Trophoblast cell (in vitro differentiated cells and primary cell): ENCODE data around the gene CEP72. TPM values are rescaled to one million over a fixed set of nuclear protein-coding genes. Genes with fewer than 3 reads are reported as not detected.

Experiments used
- DNase-seq, 2 donors: peaks; one replicate each; pipeline ENCODE4 v3.0.0-alpha.2; 2016
- H2AFZ ChIP-seq: 2 replicates; pipeline ENCODE4 v1.6.1; 2013; ENCODE audit warnings: low read length, moderate library complexity, mild to moderate bottlenecking; ENCODE audit not compliant: insufficient read depth, poor library complexity
- H2AK5ac ChIP-seq: 2 replicates; pipeline ENCODE4 v1.6.1; 2013; ENCODE audit warnings: mild to moderate bottlenecking, low read length
- H2BK120ac ChIP-seq: 2 replicates; pipeline ENCODE4 v1.6.1; 2013; ENCODE audit warnings: low read length, mild to moderate bottlenecking, moderate library complexity; ENCODE audit not compliant: insufficient read depth, poor library complexity
- H2BK12ac ChIP-seq: 2 replicates; pipeline ENCODE4 v1.6.1; 2013; ENCODE audit warnings: mild to moderate bottlenecking, low read length, moderate library complexity
- H2BK5ac ChIP-seq: 2 replicates; pipeline ENCODE4 v1.6.1; 2013; ENCODE audit warnings: low read length, low read depth, moderate library complexity, mild to moderate bottlenecking; ENCODE audit not compliant: poor library complexity
- H3K14ac ChIP-seq: 2 replicates; pipeline ENCODE4 v1.6.1; 2013; ENCODE audit warnings: mild to moderate bottlenecking, low read length
- H3K18ac ChIP-seq: 2 replicates; pipeline ENCODE4 v1.6.1; 2013; ENCODE audit warnings: mild to moderate bottlenecking, low read length
- H3K23ac ChIP-seq: 2 replicates; pipeline ENCODE4 v1.6.1; 2013; ENCODE audit warnings: low read length
- H3K27ac ChIP-seq: 2 replicates; pipeline ENCODE4 v1.5.1; 2013; ENCODE audit warnings: low read depth, mild to moderate bottlenecking, inconsistent platforms, low read length, moderate library complexity
- H3K27me3 ChIP-seq: 2 replicates; pipeline ENCODE4 v1.6.1; 2013; ENCODE audit warnings: inconsistent platforms, mild to moderate bottlenecking, low read length, moderate library complexity; ENCODE audit not compliant: insufficient read depth
- H3K36me3 ChIP-seq, 2 experiments: 1 replicate in 1 of 2; 2 replicates in 1 of 2; pipeline ENCODE4 v1.6.1; 2013; ENCODE audit warnings: low read length in 2 of 2, mild to moderate bottlenecking in 2 of 2, moderate library complexity in 1 of 2; ENCODE audit not compliant: insufficient read depth in 2 of 2, control insufficient read depth in 1 of 2
- H3K4ac ChIP-seq: 2 replicates; pipeline ENCODE4 v1.6.1; 2013; ENCODE audit warnings: low read depth, mild to moderate bottlenecking, low read length, moderate library complexity
- H3K4me1 ChIP-seq, 2 experiments: 1 replicate in 1 of 2; 2 replicates in 1 of 2; pipeline ENCODE4 v1.6.1; 2013; ENCODE audit warnings: low read length in 2 of 2, mild to moderate bottlenecking in 2 of 2, moderate library complexity in 1 of 2; ENCODE audit not compliant: insufficient read depth in 2 of 2, control insufficient read depth in 1 of 2
- H3K4me2 ChIP-seq: 2 replicates; pipeline ENCODE4 v1.6.1; 2013; ENCODE audit warnings: inconsistent platforms, mild to moderate bottlenecking, low read length, moderate library complexity
- H3K4me3 ChIP-seq: 2 replicates; pipeline ENCODE4 v1.5.1; 2013; ENCODE audit warnings: mild to moderate bottlenecking, low read depth, low read length, inconsistent platforms
- H3K79me1 ChIP-seq: one replicate; pipeline ENCODE4 v1.6.1; 2013; ENCODE audit warnings: low read length
- H3K79me2 ChIP-seq: 2 replicates; pipeline ENCODE4 v1.6.1; 2013; ENCODE audit warnings: low read length, mild to moderate bottlenecking; ENCODE audit not compliant: control insufficient read depth, insufficient read depth, poor library complexity
- H3K9ac ChIP-seq: 2 replicates; pipeline ENCODE4 v1.6.1; 2013; ENCODE audit warnings: mild to moderate bottlenecking, low read length
- H3K9me3 ChIP-seq: 2 replicates; pipeline ENCODE4 v1.6.1; 2013; ENCODE audit warnings: low read depth, mild to moderate bottlenecking, control low read depth, inconsistent platforms, low read length; ENCODE audit not compliant: insufficient read depth
- H4K12ac ChIP-seq: 2 replicates; pipeline ENCODE4 v1.6.1; 2013; ENCODE audit warnings: low read depth, mild to moderate bottlenecking, low read length, moderate library complexity
- H4K8ac ChIP-seq: 2 replicates; pipeline ENCODE4 v1.6.1; 2013; ENCODE audit warnings: low read depth, mild to moderate bottlenecking, low read length, moderate library complexity
- H4K91ac ChIP-seq: one replicate; pipeline ENCODE4 v1.6.1; 2013; ENCODE audit warnings: low read depth, mild to moderate bottlenecking, low read length, moderate library complexity
- WGBS: extraction: QIAGEN DNeasy Blood & Tissue Kit; methylation state at CpG from one replicate; pipeline ENCODE4 v1.1.7; 2013; ENCODE audit warnings: missing lambda C conversion rate; ENCODE audit not compliant: insufficient read length, insufficient coverage; ENCODE audit errors: extremely low coverage; 5-methylcytosine and 5-hydroxymethylcytosine counted together
- polyA plus RNA-seq: library from polyadenylated mRNA; stranded (reverse); fragments of 200-250 nt; gene quantifications from 2 replicates; pipeline ENCODE4 v1.2.3, GENCODE V29; 2013

Gene CEP72
- polyA plus RNA-seq: 6.8 and 7.2 TPM in 2 replicates

DNA sequence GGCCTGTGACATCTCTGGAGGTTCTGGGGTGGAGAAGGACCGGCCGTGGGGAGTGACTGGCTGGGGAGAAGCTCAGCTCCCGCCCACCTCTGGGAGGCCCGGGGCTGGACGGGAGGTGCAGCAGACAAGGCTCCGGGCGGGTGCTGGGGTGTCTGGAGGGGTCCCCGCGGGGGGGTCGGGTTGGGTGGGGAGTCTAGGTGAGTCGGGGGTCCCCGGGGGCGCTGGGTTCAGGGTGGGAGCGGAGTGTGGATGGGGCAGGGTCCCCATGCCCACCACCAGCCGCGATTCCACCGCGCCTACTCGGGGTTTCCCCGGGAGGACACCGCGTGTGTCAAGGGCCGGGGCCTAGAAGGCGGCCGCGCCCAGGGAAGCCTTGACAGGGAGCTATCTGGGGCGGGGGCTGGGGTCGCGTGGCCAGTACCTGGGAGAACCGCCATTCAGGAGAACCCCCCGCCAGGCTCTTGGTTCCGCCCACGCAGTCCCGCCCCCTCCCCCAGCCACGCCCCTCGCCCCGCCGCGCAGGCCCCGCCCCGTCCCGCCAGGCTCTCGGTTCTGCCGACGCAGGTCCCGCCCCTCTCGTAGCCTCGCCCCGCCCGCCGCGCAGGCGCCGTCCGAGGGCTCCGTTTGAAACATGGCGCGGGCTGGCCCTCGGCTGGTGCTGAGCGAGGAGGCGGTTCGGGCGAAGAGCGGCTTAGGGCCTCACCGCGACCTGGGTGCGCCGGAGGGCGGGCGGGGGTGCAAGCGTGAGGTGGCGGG, at the start of gene CEP72:
TSS of gene CEP72 (plus strand) at position 610 of the 756 bp plus-strand sequence. CDS start at position 632, 22 bp downstream.
- H3K4me1 ChIP-seq: peaks cover 5% of the 10 kb centered on the region in 2 experiments
- peak within 1 kb of the TSS; percentile 89 for H3K4me3 ChIP-seq
- WGBS: no CpG with 5 or more reads among the region's 72 CpGs
- H3K36me3 ChIP-seq: peaks cover 0 to 6% of the 10 kb centered on the region in 2 experiments
- no peak within 1 kb of the TSS for H2BK5ac ChIP-seq
- peak within 1 kb of the TSS; percentile 94 for H3K4me2 ChIP-seq
- no peak within 1 kb of the TSS for H3K27ac ChIP-seq
- H3K23ac ChIP-seq: peak within 1 kb of the TSS; percentile 33
- H4K12ac ChIP-seq: peak within 1 kb of the TSS; percentile 85
- peaks cover 16% of the 10 kb centered on the region for H3K9me3 ChIP-seq
- no peaks in the 10 kb centered on the region for H3K27me3 ChIP-seq
- peak within 1 kb of the TSS; percentile 65 for H2BK120ac ChIP-seq
- DNase-seq: peak; percentile 82 to 90
- peak within 1 kb of the TSS; percentile 73 for H4K91ac ChIP-seq
- H2BK12ac ChIP-seq: no peak within 1 kb of the TSS
- H3K9ac ChIP-seq: peak within 1 kb of the TSS; percentile 74
- peak within 1 kb of the TSS; percentile 50 for H3K4ac ChIP-seq
- peak within 1 kb of the TSS; percentile 94 for H2AFZ ChIP-seq
- peak within 1 kb of the TSS; percentile 87 for H3K18ac ChIP-seq
- no peak within 1 kb of the TSS for H2AK5ac ChIP-seq
- H4K8ac ChIP-seq: peak within 1 kb of the TSS; percentile 73
- H3K79me2 ChIP-seq: peaks cover 5% of the 10 kb centered on the region
- H3K79me1 ChIP-seq: peaks cover 6% of the 10 kb centered on the region
- peak within 1 kb of the TSS; percentile 83 for H3K14ac ChIP-seq

DNA sequence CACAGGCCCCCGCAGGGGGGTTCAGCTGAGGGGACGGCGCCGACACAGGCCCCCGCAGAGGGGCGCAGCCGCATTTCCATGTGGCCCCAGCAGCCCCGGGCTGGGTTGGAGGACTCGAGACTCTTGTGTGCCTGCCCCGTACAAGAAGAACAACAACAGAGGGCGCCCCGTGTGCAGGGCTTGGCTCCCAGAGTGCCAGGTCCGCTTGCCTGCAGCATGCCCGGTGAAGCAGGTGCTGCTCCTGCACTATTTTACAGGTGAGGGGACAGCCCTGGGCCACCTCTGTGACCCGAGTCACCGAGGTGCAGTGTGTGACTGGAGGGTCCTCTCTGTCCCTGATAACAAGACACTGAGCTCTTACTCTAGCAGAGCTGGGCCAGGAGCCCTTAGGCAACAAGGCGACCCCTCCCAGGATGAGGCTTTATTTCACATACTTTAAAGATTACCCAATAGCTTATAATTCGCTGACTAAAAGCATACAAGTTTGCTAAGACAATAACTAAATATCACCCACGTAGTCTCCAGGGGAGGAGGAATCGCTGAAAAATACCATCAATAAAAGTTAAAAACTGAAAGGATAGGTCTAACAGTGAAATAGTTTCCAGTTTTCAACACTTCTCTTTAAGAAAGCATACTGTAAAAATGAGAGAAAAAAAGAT, 46.2 kb upstream of the CEP72 start:
- H2AK5ac ChIP-seq: no peak overlapping the region
- no peaks in the 10 kb centered on the region for H3K36me3 ChIP-seq
- H4K8ac ChIP-seq: no peak overlapping the region
- WGBS: no CpG with 5 or more reads among the region's 20 CpGs
- no peak overlapping the region for H2AFZ ChIP-seq
- peaks cover 9% of the 10 kb centered on the region for H3K9me3 ChIP-seq
- no peak overlapping the region for H4K12ac ChIP-seq
- no peaks in the 10 kb centered on the region for H3K4me1 ChIP-seq
- no peak overlapping the region for H3K4me3 ChIP-seq
- H3K14ac ChIP-seq: no peak overlapping the region
- H3K4me2 ChIP-seq: no peak overlapping the region
- no peaks in the 10 kb centered on the region for H3K79me2 ChIP-seq
- peaks cover 4% of the 10 kb centered on the region for H3K27me3 ChIP-seq
- no peak overlapping the region for H3K4ac ChIP-seq
- no peak overlapping the region for H3K9ac ChIP-seq
- DNase-seq: no peak
- no peaks in the 10 kb centered on the region for H3K79me1 ChIP-seq
- no peak overlapping the region for H3K27ac ChIP-seq
- no peak overlapping the region for H3K18ac ChIP-seq
- no peak overlapping the region for H2BK12ac ChIP-seq
- H4K91ac ChIP-seq: no peak overlapping the region
- H2BK5ac ChIP-seq: no peak overlapping the region
- no peak overlapping the region for H3K23ac ChIP-seq
- no peak overlapping the region for H2BK120ac ChIP-seq

DNA sequence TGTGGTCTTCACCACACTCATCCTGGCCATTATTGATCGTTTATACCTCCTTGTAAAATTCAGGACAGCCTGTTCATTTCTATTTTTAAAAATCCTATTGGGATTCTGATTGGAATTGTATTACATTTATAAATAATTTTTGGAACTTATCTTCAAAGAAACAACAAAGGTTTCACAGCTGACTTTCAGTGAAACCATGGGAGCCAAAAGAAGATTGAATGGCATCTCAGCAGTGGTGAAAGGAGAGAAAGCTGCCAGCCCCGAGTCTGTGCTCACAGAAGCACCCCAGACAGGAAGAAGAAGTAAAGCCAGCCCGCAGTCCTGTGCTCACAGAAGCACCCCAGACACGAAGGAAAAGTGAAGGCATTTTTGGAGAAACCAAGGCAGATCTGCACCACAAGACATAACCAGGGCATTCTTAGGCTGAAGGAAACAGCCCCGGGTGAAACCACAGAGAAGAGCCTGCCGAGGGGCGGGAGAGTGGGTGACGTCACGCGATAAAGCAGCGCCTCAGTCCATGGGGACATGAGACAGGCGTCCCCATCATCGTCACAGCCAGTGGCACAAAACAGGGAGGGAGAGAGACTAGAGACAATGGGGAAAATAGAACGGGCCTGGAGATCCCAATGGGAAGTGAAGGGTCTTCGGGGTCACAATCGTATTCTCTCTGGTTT, 45.4 kb upstream of the CEP72 start:
- Histone ChIP-seq H2AK5ac (no peak overlapping the region), H2BK120ac (no peak overlapping the region), H3K4ac (no peak overlapping the region), H2BK5ac (no peak overlapping the region), H3K18ac (no peak overlapping the region), H3K4me3 (no peak overlapping the region), H3K27me3 (peaks cover 4% of the 10 kb centered on the region), H4K91ac (no peak overlapping the region), H4K12ac (no peak overlapping the region), H2AFZ (no peak overlapping the region), H2BK12ac (no peak overlapping the region), H3K79me1 (no peaks in the 10 kb centered on the region), H3K14ac (no peak overlapping the region), H3K27ac (no peak overlapping the region), H3K9ac (no peak overlapping the region), H3K36me3 (no peaks in the 10 kb centered on the region), H3K79me2 (no peaks in the 10 kb centered on the region), H3K23ac (no peak overlapping the region), H4K8ac (no peak overlapping the region), H3K9me3 (peaks cover 9% of the 10 kb centered on the region), H3K4me2 (no peak overlapping the region), H3K4me1 (no peaks in the 10 kb centered on the region)
- no peak for DNase-seq
- no CpG with 5 or more reads among the region's 16 CpGs for WGBS

- no peak overlapping the region for H2BK12ac ChIP-seq
- H3K23ac ChIP-seq: no peak overlapping the region
- no peak overlapping the region for H4K8ac ChIP-seq
- no peak overlapping the region for H3K14ac ChIP-seq
- DNase-seq: no peak
- no peaks in the 10 kb centered on the region for H3K36me3 ChIP-seq
- H2BK120ac ChIP-seq: no peak overlapping the region
- no CpG with 5 or more reads among the region's 13 CpGs for WGBS
- no peaks in the 10 kb centered on the region for H3K79me1 ChIP-seq
- H4K12ac ChIP-seq: no peak overlapping the region
- H3K27me3 ChIP-seq: peaks cover 4% of the 10 kb centered on the region
- H2AK5ac ChIP-seq: no peak overlapping the region
- H3K4ac ChIP-seq: no peak overlapping the region
- H3K27ac ChIP-seq: no peak overlapping the region
- no peak overlapping the region for H4K91ac ChIP-seq
- no peak overlapping the region for H2AFZ ChIP-seq
- peaks cover 9% of the 10 kb centered on the region for H3K9me3 ChIP-seq
- no peak overlapping the region for H2BK5ac ChIP-seq
- no peak overlapping the region for H3K18ac ChIP-seq
- no peak overlapping the region for H3K4me3 ChIP-seq
- no peaks in the 10 kb centered on the region for H3K79me2 ChIP-seq
- no peak overlapping the region for H3K4me2 ChIP-seq
- no peaks in the 10 kb centered on the region for H3K4me1 ChIP-seq
- no peak overlapping the region for H3K9ac ChIP-seq
Measured at GRCh38 chr5:567664-568060, 44.5 kb upstream of the CEP72 start.
